OCI-LY3 (cell line): ENCODE data around the gene NHEJ1.

Experiments
- EZH2phosphoT487 ChIP-seq: fragments of 200-600 bp; shearing (Covaris generic); IDR thresholded peaks from 2 replicates; pipeline ENCODE4 v1.6.1; 2018; ENCODE audit warnings: antibody characterized with exemption, mixed run types, low read depth
- TF ChIP-seq, protein P1 (sequence below): fragments of 200-600, 300-600 bp; sonication (generic); IDR thresholded peaks from 2 replicates; pipeline ENCODE4 v1.5.1; 2014; ENCODE audit warnings: antibody characterized with exemption, low read length, low read depth

DNA sequence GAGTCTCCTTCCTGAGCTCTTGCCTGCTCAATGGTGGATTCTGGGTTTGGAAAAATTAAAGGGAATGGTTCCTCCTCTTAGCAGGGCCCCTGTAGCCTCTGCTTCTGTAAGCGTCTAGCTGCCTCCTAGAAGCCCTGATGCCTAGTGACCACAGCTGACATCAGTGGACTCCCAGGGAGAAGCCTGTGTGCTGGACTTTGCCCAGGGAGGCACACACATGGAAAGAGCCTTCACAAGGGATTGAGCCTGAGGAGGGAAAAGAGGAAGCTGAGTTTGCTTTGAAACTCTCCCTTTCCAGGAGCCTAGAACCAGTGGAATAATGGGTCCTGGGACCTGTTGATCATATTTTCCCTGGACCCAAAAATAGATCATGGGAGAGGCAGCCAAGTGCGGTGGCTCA, 117.9 kb downstream of the NHEJ1 start:
- TF ChIP-seq, protein P1, sequence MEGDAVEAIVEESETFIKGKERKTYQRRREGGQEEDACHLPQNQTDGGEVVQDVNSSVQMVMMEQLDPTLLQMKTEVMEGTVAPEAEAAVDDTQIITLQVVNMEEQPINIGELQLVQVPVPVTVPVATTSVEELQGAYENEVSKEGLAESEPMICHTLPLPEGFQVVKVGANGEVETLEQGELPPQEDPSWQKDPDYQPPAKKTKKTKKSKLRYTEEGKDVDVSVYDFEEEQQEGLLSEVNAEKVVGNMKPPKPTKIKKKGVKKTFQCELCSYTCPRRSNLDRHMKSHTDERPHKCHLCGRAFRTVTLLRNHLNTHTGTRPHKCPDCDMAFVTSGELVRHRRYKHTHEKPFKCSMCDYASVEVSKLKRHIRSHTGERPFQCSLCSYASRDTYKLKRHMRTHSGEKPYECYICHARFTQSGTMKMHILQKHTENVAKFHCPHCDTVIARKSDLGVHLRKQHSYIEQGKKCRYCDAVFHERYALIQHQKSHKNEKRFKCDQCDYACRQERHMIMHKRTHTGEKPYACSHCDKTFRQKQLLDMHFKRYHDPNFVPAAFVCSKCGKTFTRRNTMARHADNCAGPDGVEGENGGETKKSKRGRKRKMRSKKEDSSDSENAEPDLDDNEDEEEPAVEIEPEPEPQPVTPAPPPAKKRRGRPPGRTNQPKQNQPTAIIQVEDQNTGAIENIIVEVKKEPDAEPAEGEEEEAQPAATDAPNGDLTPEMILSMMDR, result no peak
- TF ChIP-seq EZH2phosphoT487, result no peak
